Gastroesophageal sphincter (tissue), 3 donors: ENCODE results near the gene ILK.

Source experiments
- CTCF ChIP-seq, 4 experiments: fragments of 200-600 bp in 2 of 4; fragments of 450-650 bp in 2 of 4; sonication (generic) in 1 of 4; IDR thresholded peaks; one replicate each; pipeline ENCODE4 v1.5.1; 2017 to 2019; ENCODE audit warnings: antibody characterized with exemption in 4 of 4, mild to moderate bottlenecking in 2 of 4, moderate library complexity in 2 of 4
- POLR2A ChIP-seq, 2 donors: fragments of 450-650 bp; IDR thresholded peaks; one replicate each; pipeline ENCODE4 v1.6.1; 2017; ENCODE audit warnings: antibody characterized with exemption in 2 of 2, mild to moderate bottlenecking in 2 of 2, moderate library complexity in 1 of 2

- TF ChIP-seq CTCF (IDR thresholded peaks at IDR 0.05): no peak
- TF ChIP-seq POLR2A (IDR thresholded peaks at IDR 0.05): no peak
These were observed 32.9 kb downstream of the ILK start for GRCh38 chr11:6636480-6636879.
